HepG2 (cell line): Measurements from ENCODE around the gene MLX. TPM values are rescaled to one million over a fixed set of nuclear protein-coding genes. Genes with fewer than 3 reads are reported as not detected.

Experiments
- ATF1 ChIP-seq: IDR thresholded peaks from 2 replicates; pipeline ENCODE4 v1.6.1; 2016; ENCODE audit warnings: mild to moderate bottlenecking, control low read depth
- EEA1 ChIP-seq: sonication (generic); formaldehyde crosslinking; IDR thresholded peaks from 2 replicates; pipeline ENCODE4 v1.5.1; 2020; ENCODE audit warnings: mild to moderate bottlenecking, missing genetic modification reagents, borderline replicate concordance
- EED ChIP-seq: sonication (generic); formaldehyde crosslinking; IDR thresholded peaks from 2 replicates; pipeline ENCODE4 v1.5.0; 2020; ENCODE audit warnings: mild to moderate bottlenecking, missing genetic modification reagents
- FOXK2 ChIP-seq: fragments of 450-650 bp; IDR thresholded peaks from 2 replicates; pipeline ENCODE4 v1.6.1; 2016
- HDAC1 ChIP-seq: sonication (generic); formaldehyde crosslinking; IDR thresholded peaks from 2 replicates; pipeline ENCODE4 v1.5.1; 2020; ENCODE audit warnings: mild to moderate bottlenecking, missing genetic modification reagents
- HNRNPUL1 ChIP-seq: fragments of 200-400 bp; formaldehyde crosslinking; IDR thresholded peaks from 2 replicates; pipeline ENCODE4 v1.6.1; 2017; ENCODE audit warnings: low read depth, mild to moderate bottlenecking, low read length, moderate library complexity
- IRX3 ChIP-seq: sonication (generic); formaldehyde crosslinking; IDR thresholded peaks from 2 replicates; pipeline ENCODE4 v1.8.1; 2023; ENCODE audit warnings: mild to moderate bottlenecking, low read depth, missing genetic modification reagents, borderline replicate concordance
- KDM5B ChIP-seq: sonication (generic); formaldehyde crosslinking; IDR thresholded peaks from 2 replicates; pipeline ENCODE4 v1.4.0; 2020; ENCODE audit warnings: missing genetic modification reagents, mild to moderate bottlenecking, borderline replicate concordance
- LCORL ChIP-seq, 2 experiments: fragments of 450-650 bp in 1 of 2; sonication (generic) in 1 of 2; formaldehyde crosslinking in 1 of 2; IDR thresholded peaks; 2 replicates each; pipeline versions ENCODE4 v1.5.0 to v1.6.1; 2017 to 2020; ENCODE audit warnings: antibody characterized with exemption in 1 of 2, missing genetic modification reagents in 1 of 2
- MAFK ChIP-seq, 2 experiments: IDR thresholded peaks in 1 of 2; conservative IDR thresholded peaks in 1 of 2; 2 replicates each; pipeline ENCODE4 v1.6.1; 2011; ENCODE audit warnings: improper control_type of control experiment in 2 of 2, low read length in 2 of 2
- MIER3 ChIP-seq: IDR thresholded peaks from 2 replicates; pipeline ENCODE4 v1.6.1; 2016; ENCODE audit warnings: missing compliant biosample characterization, borderline replicate concordance
- RARG ChIP-seq: sonication (generic); formaldehyde crosslinking; IDR thresholded peaks from 2 replicates; pipeline ENCODE4 v1.4.0; 2020; ENCODE audit warnings: low read depth, mild to moderate bottlenecking, missing genetic modification reagents
- RFX1 ChIP-seq: fragments of 450-650 bp; IDR thresholded peaks from 2 replicates; pipeline ENCODE4 v1.6.1; 2017
- SALL1 ChIP-seq: sonication (generic); formaldehyde crosslinking; IDR thresholded peaks from 2 replicates; pipeline ENCODE4 v1.8.0; 2022; ENCODE audit warnings: mild to moderate bottlenecking, missing genetic modification reagents
- STAG1 ChIP-seq: sonication (generic); formaldehyde crosslinking; IDR thresholded peaks from 2 replicates; pipeline ENCODE4 v1.4.0; 2020; ENCODE audit warnings: missing genetic modification reagents
- ZBTB4 ChIP-seq: sonication (generic); formaldehyde crosslinking; IDR thresholded peaks from 2 replicates; pipeline ENCODE4 v1.4.0; 2020; ENCODE audit warnings: missing genetic modification reagents, mild to moderate bottlenecking, borderline replicate concordance
- ZFP37 ChIP-seq: sonication (generic); formaldehyde crosslinking; IDR thresholded peaks from 2 replicates; pipeline ENCODE4 v1.4.0; 2020; ENCODE audit warnings: missing genetic modification reagents, borderline replicate concordance
- ZIK1 ChIP-seq: sonication (generic); formaldehyde crosslinking; IDR thresholded peaks from 2 replicates; pipeline ENCODE4 v1.5.0; 2020; ENCODE audit warnings: mild to moderate bottlenecking, low read depth, missing genetic modification reagents, borderline replicate concordance
- ZNF274 ChIP-seq: sonication (generic); formaldehyde crosslinking; IDR thresholded peaks from 2 replicates; pipeline ENCODE4 v1.5.1; 2020; ENCODE audit warnings: mild to moderate bottlenecking, missing genetic modification reagents
- ZNF557 ChIP-seq: sonication (generic); formaldehyde crosslinking; IDR thresholded peaks from 2 replicates; pipeline ENCODE4 v1.4.0; 2020; ENCODE audit warnings: missing genetic modification reagents
- ZNF841 ChIP-seq: sonication (generic); formaldehyde crosslinking; IDR thresholded peaks from 2 replicates; pipeline ENCODE4 v1.8.1; 2023; ENCODE audit warnings: missing genetic modification reagents, borderline replicate concordance
- polyA plus RNA-seq, 8 experiments: library from polyadenylated mRNA; depleted of rRNA in 3 of 8; stranded (reverse) in 7 of 8; unstranded in 1 of 8; fragments of >200 nt; fragmentation: Illumina TruSeq in 4 of 8; extraction: Trizol in 4 of 8; gene quantifications; 2 replicates each; pipeline versions ENCODE4 v1.2.1 to v1.2.3, GENCODE V29; 2011 to 2016; ENCODE audit warnings: low read depth in 4 of 8, missing spikeins in 1 of 8, mixed read lengths in 1 of 8; ENCODE audit not compliant: insufficient read depth in 1 of 8
- total RNA-seq, 5 experiments: library from RNA; depleted of rRNA; stranded (reverse); fragments of >200 nt; fragmentation: Illumina TruSeq; extraction: Trizol; gene quantifications; 2 replicates each; pipeline ENCODE4 v1.2.3, GENCODE V29; 2016; ENCODE audit warnings: low read depth in 1 of 5
- TF ChIP-seq, protein P1 (sequence below): sonication (generic); formaldehyde crosslinking; IDR thresholded peaks from 2 replicates; pipeline ENCODE4 v1.8.1; 2023; ENCODE audit warnings: mild to moderate bottlenecking, missing genetic modification reagents
- TF ChIP-seq, protein P2 (sequence below): sonication (generic); formaldehyde crosslinking; IDR thresholded peaks from 2 replicates; pipeline ENCODE4 v1.4.0; 2020; ENCODE audit warnings: low read depth, mild to moderate bottlenecking, missing genetic modification reagents

The MLX gene
- total and polyA plus RNA-seq, 2 of the 13 experiments (the other 11 are each of a cell fraction or from before 2014, with no cell fraction given), result 38.9 to 74.4 TPM

GRCh38 chr17:42536372-42537155, 30.3 kb upstream of the MLX start (continued):
- TF ChIP-seq ZBTB4 (CRISPR knock-in tag) (peak; percentile 62), KDM5B (CRISPR knock-in tag) (0 out of 2 replicates have a peak, but pooled peaks have one; percentile 40), RARG (no peak), MIER3 (CRISPR knock-in tag) (peak; percentile 16; the same call in 1 of the 2 replicates), FOXK2 (no peak), ATF1 (CRISPR knock-in tag) (no peak), EED (no peak), MAFK (conservative IDR thresholded peaks at IDR 0.05 in 1 of 2, IDR thresholded peaks at IDR 0.05 in 1 of 2; ENCODE audit: low read length in 2 of 2) (no peak), RFX1 (no peak), STAG1 (CRISPR knock-in tag) (no peak), ZNF274 (CRISPR knock-in tag) (0 out of 2 replicates have a peak, but pooled peaks have one; percentile 67), HDAC1 (CRISPR knock-in tag) (peak; percentile 70; the same call in 1 of the 2 replicates), IRX3 (peak; percentile 88), HNRNPUL1 (no peak), SALL1 (peak; percentile 88), ZNF557 (CRISPR knock-in tag) (peak; percentile 39; the same call in 1 of the 2 replicates), ZIK1 (CRISPR knock-in tag) (peak; percentile 91), ZFP37 (CRISPR knock-in tag) (peak; percentile 17; the same call in 1 of the 2 replicates), ZNF841 (0 out of 2 replicates have a peak, but pooled peaks have one; percentile 57), EEA1 (CRISPR knock-in tag) (no peak), LCORL (IDR thresholded peaks at IDR 0.05) (peak; percentile 27; the same call in 1 of the 2 replicates), LCORL (CRISPR knock-in tag; IDR thresholded peaks at IDR 0.05) (peak; percentile 98)
- TF ChIP-seq, protein P1, sequence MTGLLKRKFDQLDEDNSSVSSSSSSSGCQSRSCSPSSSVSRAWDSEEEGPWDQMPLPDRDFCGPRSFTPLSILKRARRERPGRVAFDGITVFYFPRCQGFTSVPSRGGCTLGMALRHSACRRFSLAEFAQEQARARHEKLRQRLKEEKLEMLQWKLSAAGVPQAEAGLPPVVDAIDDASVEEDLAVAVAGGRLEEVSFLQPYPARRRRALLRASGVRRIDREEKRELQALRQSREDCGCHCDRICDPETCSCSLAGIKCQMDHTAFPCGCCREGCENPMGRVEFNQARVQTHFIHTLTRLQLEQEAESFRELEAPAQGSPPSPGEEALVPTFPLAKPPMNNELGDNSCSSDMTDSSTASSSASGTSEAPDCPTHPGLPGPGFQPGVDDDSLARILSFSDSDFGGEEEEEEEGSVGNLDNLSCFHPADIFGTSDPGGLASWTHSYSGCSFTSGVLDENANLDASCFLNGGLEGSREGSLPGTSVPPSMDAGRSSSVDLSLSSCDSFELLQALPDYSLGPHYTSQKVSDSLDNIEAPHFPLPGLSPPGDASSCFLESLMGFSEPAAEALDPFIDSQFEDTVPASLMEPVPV (CRISPR knock-in tag), result peak; percentile 97
- TF ChIP-seq, protein P2, sequence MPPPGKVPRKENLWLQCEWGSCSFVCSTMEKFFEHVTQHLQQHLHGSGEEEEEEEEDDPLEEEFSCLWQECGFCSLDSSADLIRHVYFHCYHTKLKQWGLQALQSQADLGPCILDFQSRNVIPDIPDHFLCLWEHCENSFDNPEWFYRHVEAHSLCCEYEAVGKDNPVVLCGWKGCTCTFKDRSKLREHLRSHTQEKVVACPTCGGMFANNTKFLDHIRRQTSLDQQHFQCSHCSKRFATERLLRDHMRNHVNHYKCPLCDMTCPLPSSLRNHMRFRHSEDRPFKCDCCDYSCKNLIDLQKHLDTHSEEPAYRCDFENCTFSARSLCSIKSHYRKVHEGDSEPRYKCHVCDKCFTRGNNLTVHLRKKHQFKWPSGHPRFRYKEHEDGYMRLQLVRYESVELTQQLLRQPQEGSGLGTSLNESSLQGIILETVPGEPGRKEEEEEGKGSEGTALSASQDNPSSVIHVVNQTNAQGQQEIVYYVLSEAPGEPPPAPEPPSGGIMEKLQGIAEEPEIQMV, result peak; percentile 91
